LNCaP clone FGC (cell line): ENCODE data around the gene RGL1.

Experiments used
- DNase-seq: peaks from one replicate; pipeline ENCODE4 v3.0.0-alpha.2; 2011; ENCODE audit warnings: low read depth
- H3K4me3 ChIP-seq: 2 replicates; pipeline ENCODE4 v1.5.1; 2011; ENCODE audit warnings: mild to moderate bottlenecking, low read depth, low read length, control low read depth
- TF ChIP-seq, protein P1 (sequence below): IDR thresholded peaks from 2 replicates; pipeline ENCODE4 v1.5.1; 2012; ENCODE audit warnings: mild to moderate bottlenecking; ENCODE audit not compliant: control insufficient read depth, insufficient read depth; ENCODE audit errors: extremely low read depth

RGL1 gene

DNA sequence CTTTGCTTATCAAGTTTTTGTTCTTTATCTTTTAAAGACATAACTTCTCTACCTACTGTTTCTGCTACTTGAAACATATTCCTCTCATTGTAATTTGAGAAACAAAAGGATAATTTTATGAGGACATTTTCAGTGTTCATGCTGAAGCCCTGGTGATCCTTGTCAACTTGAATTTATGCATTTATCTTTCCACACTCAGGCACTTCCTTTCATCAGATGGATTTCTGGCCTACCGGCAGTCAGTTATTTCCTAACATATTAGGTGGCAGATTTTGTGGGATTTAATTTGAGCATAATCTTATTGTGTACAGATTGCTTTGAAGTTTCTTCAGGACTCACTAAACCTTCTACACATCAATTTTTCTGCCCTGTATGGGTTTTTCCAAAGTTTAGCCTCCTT lies 75.0 kb downstream of the RGL1 start:
- TF ChIP-seq, protein P1, sequence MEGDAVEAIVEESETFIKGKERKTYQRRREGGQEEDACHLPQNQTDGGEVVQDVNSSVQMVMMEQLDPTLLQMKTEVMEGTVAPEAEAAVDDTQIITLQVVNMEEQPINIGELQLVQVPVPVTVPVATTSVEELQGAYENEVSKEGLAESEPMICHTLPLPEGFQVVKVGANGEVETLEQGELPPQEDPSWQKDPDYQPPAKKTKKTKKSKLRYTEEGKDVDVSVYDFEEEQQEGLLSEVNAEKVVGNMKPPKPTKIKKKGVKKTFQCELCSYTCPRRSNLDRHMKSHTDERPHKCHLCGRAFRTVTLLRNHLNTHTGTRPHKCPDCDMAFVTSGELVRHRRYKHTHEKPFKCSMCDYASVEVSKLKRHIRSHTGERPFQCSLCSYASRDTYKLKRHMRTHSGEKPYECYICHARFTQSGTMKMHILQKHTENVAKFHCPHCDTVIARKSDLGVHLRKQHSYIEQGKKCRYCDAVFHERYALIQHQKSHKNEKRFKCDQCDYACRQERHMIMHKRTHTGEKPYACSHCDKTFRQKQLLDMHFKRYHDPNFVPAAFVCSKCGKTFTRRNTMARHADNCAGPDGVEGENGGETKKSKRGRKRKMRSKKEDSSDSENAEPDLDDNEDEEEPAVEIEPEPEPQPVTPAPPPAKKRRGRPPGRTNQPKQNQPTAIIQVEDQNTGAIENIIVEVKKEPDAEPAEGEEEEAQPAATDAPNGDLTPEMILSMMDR: no peak
- DNase-seq: no peak
- no peak overlapping the region for H3K4me3 ChIP-seq

DNA sequence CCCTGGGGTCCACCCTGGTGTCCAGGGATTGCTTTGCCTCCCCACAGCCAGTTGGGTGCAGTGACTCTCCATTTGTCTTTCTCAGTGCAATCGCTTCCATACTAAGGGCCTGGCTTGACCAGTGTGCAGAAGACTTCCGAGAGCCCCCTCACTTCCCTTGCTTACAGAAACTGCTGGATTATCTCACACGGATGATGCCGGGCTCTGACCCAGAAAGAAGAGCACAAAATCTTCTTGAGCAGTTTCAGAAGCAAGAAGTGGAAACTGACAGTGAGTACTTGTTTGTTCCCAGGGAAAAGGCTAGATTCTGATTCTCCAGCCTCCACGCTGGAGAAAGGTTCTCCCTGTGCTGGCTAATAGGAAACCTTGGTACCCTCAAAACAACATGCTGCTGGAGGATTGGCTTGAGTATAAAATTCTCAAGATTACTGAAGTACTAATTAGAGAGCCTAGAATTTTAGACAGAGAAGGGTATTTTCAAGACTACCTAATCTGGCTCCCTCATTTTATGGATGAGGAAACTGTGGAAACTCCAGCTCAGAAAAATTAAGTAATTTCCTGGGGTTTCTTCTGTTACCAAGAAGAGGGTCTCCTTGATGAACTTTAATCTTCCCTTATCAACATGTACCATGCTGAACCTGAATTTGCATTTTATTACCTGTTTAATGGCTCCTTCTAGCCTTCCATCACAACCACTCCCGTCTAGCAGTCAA lies 75.8 kb downstream of the RGL1 start:
- DNase-seq: no peak
- TF ChIP-seq, protein P1: no peak
- H3K4me3 ChIP-seq: no peak overlapping the region

DNA sequence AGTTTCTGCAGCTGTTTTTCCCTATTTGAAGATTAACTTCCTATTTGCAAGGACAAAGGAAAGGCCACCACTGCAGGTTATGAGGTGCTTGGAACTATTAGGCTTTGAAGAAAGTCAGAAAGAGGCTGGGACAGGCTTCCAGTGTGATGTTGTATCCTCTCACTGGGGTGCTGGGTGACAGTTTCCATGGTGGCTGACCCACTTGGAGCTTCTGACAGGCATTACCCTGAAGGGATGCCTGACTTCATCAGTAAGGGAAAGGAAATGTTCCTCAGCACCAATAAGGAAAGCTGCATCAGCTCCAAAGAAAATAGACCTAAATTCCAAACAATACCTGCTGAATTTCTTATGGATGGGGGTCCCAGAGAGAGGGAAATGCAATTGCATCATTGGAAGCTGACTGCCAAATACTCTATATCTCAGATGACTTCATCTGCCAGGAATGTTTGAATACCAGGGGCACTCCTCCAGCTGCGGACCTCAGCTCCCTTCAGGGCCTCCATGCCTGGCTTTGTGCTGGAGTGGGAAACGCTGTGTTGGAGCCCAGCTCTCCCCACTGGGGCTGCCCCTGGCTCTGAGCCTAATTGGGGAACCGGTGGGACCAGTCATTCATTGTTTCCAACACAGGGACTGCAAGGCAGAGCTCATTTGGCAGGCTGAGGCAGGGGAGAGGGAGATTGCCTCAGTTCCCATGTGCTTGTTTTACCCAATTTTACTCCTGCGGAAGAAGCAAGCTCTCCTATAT lies 76.6 kb downstream of the RGL1 start:
- TF ChIP-seq, protein P1: no peak
- no peak for DNase-seq
- no peak overlapping the region for H3K4me3 ChIP-seq

DNA sequence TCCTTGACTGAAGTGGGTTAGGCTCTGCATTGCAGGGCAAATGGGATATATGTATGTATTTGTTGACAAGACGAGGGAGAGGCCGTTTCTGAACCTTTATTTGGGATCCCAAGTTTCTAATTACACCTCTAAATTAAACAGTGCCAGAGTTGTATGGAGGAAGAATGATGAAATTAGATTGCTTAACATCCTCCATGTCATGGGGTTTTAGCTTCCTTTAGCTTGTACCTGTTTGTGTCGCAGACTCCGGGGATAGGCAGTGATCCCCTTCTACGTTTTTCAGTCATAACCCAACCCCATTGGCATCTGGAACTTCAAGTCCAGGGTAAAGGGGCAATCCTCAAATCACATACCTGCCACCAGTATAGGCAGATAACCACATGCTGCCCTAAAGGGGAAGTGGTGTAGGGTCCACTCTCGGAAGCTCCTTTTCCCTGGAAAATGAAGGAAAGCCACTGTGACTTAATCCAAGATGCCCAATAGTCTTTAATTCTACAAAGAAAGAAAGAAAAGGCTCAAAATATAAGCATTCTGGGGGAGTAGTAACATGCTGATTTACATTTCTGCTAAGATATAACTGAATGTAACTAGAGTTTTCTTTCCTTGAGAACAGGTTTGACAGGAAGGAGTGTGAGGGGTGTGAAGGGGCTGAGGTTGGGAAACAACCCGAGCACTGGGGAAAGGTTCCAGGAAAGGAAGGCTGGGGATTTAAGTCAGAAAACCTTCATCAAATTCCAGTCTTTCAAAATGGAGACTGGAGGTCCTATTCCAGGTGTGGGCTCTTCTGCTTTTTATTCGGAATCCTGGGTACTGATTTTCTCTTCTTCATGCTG lies 77.6 kb downstream of the RGL1 start:
- TF ChIP-seq, protein P1: no peak
- DNase-seq: no peak
- no peak overlapping the region for H3K4me3 ChIP-seq

DNA sequence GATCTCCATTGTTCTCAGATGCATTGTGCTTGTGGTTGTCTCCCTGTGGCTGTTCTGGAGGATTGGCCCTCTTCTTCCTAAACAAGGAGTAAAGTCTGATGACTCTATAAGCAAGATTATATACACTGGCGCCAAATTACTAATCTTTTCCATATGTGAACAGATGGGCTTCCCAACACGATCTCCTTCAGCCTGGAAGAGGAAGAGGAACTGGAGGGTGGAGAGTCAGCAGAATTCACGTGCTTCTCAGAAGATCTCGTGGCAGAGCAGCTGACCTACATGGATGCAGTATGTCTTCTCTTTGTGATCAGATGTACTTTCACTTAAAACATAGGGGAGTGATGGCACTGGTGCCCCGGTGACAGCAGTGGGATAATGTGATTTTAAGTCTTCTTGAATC lies 78.7 kb downstream of the RGL1 start:
- TF ChIP-seq, protein P1: no peak
- H3K4me3 ChIP-seq: no peak overlapping the region
- no peak for DNase-seq

DNA sequence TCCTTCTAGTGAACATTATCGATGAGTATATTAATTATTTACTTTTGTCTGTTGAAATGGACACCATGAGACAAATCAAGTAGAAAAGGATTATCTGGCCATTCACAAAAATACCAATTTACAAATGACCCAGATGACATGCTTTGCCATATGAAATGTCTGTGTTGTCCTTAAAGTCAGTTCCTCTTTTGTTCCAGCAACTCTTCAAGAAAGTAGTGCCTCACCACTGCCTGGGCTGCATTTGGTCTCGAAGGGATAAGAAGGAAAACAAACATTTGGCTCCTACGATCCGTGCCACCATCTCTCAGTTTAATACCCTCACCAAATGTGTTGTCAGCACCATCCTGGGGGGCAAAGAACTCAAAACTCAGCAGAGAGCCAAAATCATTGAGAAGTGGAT lies 79.6 kb downstream of the RGL1 start:
- TF ChIP-seq, protein P1: no peak
- H3K4me3 ChIP-seq: no peak overlapping the region
- no peak for DNase-seq
